ENCODE results near the gene CFAP97D2. TPM values are rescaled to one million over a fixed set of nuclear protein-coding genes. Genes with fewer than 3 reads are reported as not detected.

Gene CFAP97D2
- total RNA-seq, 3 donors from 2014 or later = not detected

DNA sequence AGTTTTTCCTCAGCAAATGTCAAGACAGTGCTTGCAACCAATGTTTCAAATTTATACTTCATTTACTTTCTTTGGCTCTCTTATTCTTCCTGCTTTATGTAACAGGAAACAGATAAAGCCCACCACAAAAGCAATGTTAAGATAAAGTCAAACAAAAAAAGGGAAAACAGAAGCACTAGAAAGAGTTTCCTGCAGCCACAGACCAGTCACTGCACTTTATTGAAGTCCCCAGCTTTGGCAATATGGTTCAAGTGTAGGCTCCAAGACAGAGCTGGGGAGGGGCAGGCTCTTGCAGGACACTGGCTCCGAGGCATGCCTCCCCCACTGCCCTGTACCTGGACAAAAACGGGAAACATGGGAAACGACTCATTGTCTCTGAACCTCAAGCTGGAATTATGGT lies 40.3 kb downstream of the CFAP97D2 start:
- TF ChIP-seq, protein P1, sequence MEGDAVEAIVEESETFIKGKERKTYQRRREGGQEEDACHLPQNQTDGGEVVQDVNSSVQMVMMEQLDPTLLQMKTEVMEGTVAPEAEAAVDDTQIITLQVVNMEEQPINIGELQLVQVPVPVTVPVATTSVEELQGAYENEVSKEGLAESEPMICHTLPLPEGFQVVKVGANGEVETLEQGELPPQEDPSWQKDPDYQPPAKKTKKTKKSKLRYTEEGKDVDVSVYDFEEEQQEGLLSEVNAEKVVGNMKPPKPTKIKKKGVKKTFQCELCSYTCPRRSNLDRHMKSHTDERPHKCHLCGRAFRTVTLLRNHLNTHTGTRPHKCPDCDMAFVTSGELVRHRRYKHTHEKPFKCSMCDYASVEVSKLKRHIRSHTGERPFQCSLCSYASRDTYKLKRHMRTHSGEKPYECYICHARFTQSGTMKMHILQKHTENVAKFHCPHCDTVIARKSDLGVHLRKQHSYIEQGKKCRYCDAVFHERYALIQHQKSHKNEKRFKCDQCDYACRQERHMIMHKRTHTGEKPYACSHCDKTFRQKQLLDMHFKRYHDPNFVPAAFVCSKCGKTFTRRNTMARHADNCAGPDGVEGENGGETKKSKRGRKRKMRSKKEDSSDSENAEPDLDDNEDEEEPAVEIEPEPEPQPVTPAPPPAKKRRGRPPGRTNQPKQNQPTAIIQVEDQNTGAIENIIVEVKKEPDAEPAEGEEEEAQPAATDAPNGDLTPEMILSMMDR (IDR thresholded peaks at IDR 0.05) = no peak
- no peaks in the 10 kb centered on the region for H3K36me3 ChIP-seq (ENCODE audit: low read depth)
- H3K9me3 ChIP-seq = no peaks in the 10 kb centered on the region
- no peaks in the 10 kb centered on the region for H3K4me1 ChIP-seq (ENCODE audit: low read depth)
- no peak overlapping the region for H3K4me3 ChIP-seq
- DNase-seq (no peak), ATAC-seq (no peak)
- intact Hi-C loops (cut with DNase I, micrococcal nuclease) = no loop called here

DNA sequence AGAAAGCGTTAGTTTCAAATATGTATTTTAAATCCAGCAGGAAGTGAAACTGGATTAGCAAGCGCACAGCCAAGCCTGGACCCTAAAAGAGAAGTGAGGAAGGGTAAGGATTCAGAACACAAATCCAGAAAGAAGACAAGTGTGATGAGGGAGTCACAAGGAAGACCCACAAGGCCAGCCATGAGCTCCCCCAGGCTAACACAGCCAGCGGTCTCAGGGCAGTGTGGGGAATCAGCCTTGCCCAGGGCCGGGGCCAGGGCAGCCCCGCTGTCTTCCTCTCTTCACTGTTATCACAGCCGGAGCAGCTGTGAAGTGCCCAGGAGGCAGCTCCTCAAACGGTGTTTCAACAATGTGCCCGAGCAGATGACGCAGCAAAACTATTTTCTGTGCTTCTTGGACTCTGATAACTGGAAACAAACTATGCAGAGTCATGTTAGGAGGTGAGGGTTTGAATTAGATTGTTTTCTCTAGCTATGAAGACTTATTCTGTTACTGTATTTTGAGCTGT lies 43.5 kb downstream of the CFAP97D2 start:
- H3K36me3 ChIP-seq (ENCODE audit: low read depth) = no peaks in the 10 kb centered on the region
- no peaks in the 10 kb centered on the region for H3K4me1 ChIP-seq (ENCODE audit: low read depth)
- ATAC-seq (no peak), DNase-seq (no peak)
- intact Hi-C loops (cut with DNase I, micrococcal nuclease) = no loop called here
- TF ChIP-seq, protein P1 (IDR thresholded peaks at IDR 0.05) = no peak
- no peaks in the 10 kb centered on the region for H3K9me3 ChIP-seq
- H3K4me3 ChIP-seq = no peak overlapping the region

DNA sequence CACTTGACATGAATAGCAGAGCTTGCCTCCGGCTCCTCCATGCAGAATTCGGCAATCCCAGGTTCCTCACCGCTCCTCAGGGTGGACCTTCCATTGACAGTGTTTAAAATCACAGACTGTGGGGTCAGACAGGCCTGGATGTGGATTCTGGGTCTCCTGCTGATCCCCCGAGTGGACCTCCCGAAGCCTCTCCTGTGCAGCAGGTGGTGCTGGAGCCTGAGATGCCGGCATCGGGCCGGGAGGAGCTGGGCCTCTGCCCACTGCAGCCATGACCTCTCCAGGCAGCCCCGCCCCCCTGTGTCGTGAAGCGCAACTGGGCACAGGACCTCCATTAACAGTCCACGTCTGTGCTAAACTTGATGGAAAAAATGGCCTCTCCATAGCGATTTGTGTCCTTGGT lies 45.1 kb downstream of the CFAP97D2 start:
- Histone ChIP-seq H3K36me3 (ENCODE audit: low read depth) (no peaks in the 10 kb centered on the region), H3K4me3 (no peak overlapping the region), H3K4me1 (ENCODE audit: low read depth) (no peaks in the 10 kb centered on the region), H3K9me3 (no peaks in the 10 kb centered on the region)
- TF ChIP-seq, protein P1 (IDR thresholded peaks at IDR 0.05) = no peak
- DNase-seq (no peak), ATAC-seq (no peak)
- intact Hi-C loops (cut with DNase I, micrococcal nuclease) = no loop called here

DNA sequence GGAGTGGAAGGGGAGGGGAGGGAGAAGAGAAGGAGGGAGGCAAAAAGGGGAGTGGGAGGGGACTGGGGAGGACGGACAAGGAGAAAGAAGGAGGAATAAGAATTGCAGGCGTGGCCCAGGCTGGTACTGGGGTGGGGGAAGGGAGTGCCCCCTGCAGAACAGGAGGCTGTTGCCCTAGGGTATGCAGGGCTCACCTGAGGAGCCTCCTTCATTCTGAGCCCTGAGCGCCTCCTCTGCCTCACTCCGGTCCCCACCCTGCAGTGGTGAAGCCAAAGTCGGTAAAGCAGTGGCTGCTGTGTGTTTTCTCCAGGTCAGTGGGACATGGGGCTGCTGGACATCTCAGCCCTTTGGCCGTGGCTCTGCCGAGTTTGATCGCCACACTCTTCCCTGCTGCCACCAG lies 46.6 kb downstream of the CFAP97D2 start:
- ATAC-seq (no peak), DNase-seq (no peak)
- TF ChIP-seq, protein P1 (IDR thresholded peaks at IDR 0.05) = no peak
- Histone ChIP-seq H3K4me1 (ENCODE audit: low read depth) (no peaks in the 10 kb centered on the region), H3K9me3 (no peaks in the 10 kb centered on the region), H3K4me3 (no peak overlapping the region), H3K36me3 (ENCODE audit: low read depth) (no peaks in the 10 kb centered on the region)
- intact Hi-C loops (cut with DNase I, micrococcal nuclease) = loop anchor here (5.0 kb wide), 2 partner anchors 273 to 408 kb away; no protein-coding TSS in a partner anchor

DNA sequence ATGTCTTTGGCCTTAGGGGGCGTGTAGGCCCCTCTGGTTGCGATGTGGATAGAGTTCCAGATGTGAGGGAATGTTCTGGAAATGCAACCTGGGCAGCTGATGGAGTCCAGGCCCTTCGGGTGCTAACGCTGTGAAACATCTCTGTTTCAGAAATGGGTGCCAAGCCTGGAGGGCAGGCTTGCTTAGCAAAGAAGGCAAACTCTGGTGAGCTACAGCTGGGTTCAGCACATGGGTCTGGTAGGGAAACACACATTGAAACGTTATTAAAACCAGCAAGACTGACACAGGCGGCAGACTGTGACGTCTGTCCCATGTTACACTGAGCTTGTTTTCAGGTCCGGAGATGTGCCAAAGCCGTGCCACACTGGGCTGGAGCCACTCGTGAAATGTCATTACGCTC lies 47.0 kb downstream of the CFAP97D2 start:
- DNase-seq (no peak), ATAC-seq (no peak)
- no peaks in the 10 kb centered on the region for H3K4me1 ChIP-seq (ENCODE audit: low read depth)
- TF ChIP-seq, protein P1 (IDR thresholded peaks at IDR 0.05) = no peak
- H3K4me3 ChIP-seq = no peak overlapping the region
- no peaks in the 10 kb centered on the region for H3K36me3 ChIP-seq (ENCODE audit: low read depth)
- intact Hi-C loops (cut with DNase I, micrococcal nuclease) = loop anchor here (5.0 kb wide), 2 partner anchors 274 to 409 kb away; no protein-coding TSS in a partner anchor
- no peaks in the 10 kb centered on the region for H3K9me3 ChIP-seq

All from mucosa of descending colon (tissue), 3 donors.